ENCODE measurements around the gene EPHA8. TPM values are rescaled to one million over a fixed set of nuclear protein-coding genes. Genes with fewer than 3 reads are reported as not detected.

Gene EPHA8
- total RNA-seq, 2 experiments from 2014 or later, result not detected

GRCh38 chr1:22606161-22606560 is 42.9 kb downstream of the EPHA8 start:
- DNase-seq, result no peak
- peaks cover 71% of the 10 kb centered on the region for H3K27me3 Mint-ChIP-seq

DNA sequence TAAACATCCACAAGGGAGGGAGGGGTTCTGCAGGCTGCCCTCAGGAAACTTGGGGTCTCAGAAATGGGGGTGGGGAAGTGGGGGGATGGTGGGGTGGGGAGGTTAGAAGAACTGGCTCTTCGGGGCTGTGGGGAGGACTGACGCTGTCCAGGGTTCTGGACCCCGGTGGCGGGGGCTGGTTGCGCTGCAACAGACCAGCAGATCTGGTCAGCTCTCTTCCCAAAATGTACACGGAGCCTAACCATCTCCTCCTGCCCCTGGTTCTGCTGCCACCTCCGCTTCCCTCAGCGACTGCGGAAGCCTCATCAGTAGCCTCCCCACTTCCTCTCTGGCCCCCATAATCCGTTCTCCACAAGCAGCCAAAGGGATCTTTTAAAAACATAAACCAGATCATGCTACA is 43.9 kb downstream of the EPHA8 start:
- Mint-ChIP-seq H3K27me3 (peaks cover 75% of the 10 kb centered on the region), H3K4me1 (no peaks in the 10 kb centered on the region), H3K27ac (no peak overlapping the region), H3K36me3 (no peaks in the 10 kb centered on the region), H3K4me3 (no peak overlapping the region), H3K9me3 (no peaks in the 10 kb centered on the region)
- no peak for DNase-seq

More at GRCh38 chr1:22606161-22606560, 42.9 kb downstream of the EPHA8 start:
- Mint-ChIP-seq H3K4me3 (no peak overlapping the region), H3K4me1 (no peaks in the 10 kb centered on the region), H3K9me3 (no peaks in the 10 kb centered on the region), H3K27ac (no peak overlapping the region), H3K36me3 (no peaks in the 10 kb centered on the region)

- no peak overlapping the region for H3K4me3 Mint-ChIP-seq
- H3K36me3 Mint-ChIP-seq, result no peaks in the 10 kb centered on the region
- no peaks in the 10 kb centered on the region for H3K9me3 Mint-ChIP-seq
- no peak overlapping the region for H3K27ac Mint-ChIP-seq
- H3K27me3 Mint-ChIP-seq, result peaks cover 69% of the 10 kb centered on the region
- no peak for DNase-seq
- no peaks in the 10 kb centered on the region for H3K4me1 Mint-ChIP-seq
Observed at GRCh38 chr1:22608361-22608760, 45.1 kb downstream of the EPHA8 start.

- Mint-ChIP-seq H3K4me3 (no peak overlapping the region), H3K4me1 (no peaks in the 10 kb centered on the region), H3K27me3 (peaks cover 62% of the 10 kb centered on the region), H3K27ac (no peak overlapping the region), H3K9me3 (no peaks in the 10 kb centered on the region), H3K36me3 (no peaks in the 10 kb centered on the region)
- DNase-seq, result no peak
Observed at GRCh38 chr1:22609291-22609690, 46.0 kb downstream of the EPHA8 start.

GRCh38 chr1:22611530-22611947 is 48.2 kb downstream of the EPHA8 start:
- peaks cover 53% of the 10 kb centered on the region for H3K27me3 Mint-ChIP-seq
- no peaks in the 10 kb centered on the region for H3K4me1 Mint-ChIP-seq
- H3K4me3 Mint-ChIP-seq, result no peak overlapping the region
- no peaks in the 10 kb centered on the region for H3K9me3 Mint-ChIP-seq
- no peaks in the 10 kb centered on the region for H3K36me3 Mint-ChIP-seq
- H3K27ac Mint-ChIP-seq, result no peak overlapping the region
- DNase-seq, result peak; percentile 14

DNA sequence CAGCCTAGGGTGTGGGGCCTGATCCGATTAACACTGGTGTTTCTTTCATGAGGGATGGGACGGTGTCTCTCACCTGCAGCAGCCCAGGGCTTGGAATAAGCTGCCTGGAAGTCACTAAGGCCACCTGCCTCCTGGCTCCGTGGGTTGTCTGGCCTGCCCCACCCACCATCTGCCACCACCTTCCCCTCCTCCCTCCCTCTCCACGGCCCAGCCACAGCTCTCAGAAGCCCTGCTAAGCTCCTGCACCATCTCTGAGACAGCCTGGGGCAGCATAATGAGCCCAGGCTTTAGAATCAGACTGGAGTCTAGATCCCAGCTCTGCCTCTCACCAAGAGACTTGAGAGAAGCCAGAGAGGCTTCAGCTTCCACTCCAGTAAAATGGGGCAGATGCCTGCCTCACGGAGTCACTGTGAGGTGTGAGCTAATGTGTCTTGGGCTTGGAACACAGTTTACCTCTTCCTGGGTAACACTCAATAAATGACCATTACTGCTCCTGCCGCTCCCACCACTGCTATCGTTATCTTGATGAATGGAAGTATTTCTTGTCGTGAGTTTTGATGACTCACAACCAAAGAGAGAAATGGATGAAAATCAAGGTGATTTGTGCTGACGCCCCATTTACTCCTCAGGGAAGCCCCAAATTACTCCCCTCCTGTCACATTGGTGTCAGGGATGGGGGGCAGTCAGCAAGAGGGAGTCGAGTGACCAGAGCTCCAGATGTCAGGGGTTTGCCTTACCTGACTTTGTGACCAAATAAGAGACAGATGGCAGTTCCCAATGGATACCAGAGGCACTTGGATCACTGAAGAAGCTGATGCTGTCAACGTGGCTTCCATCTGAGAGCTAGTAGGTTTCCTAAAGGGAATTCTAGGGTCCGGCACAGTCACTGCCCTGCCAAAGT is 49.6 kb downstream of the EPHA8 start:
- Mint-ChIP-seq H3K9me3 (no peaks in the 10 kb centered on the region), H3K27ac (no peak overlapping the region), H3K4me1 (no peaks in the 10 kb centered on the region), H3K27me3 (peaks cover 56% of the 10 kb centered on the region), H3K4me3 (no peak overlapping the region), H3K36me3 (no peaks in the 10 kb centered on the region)
- no peak for DNase-seq

DNA sequence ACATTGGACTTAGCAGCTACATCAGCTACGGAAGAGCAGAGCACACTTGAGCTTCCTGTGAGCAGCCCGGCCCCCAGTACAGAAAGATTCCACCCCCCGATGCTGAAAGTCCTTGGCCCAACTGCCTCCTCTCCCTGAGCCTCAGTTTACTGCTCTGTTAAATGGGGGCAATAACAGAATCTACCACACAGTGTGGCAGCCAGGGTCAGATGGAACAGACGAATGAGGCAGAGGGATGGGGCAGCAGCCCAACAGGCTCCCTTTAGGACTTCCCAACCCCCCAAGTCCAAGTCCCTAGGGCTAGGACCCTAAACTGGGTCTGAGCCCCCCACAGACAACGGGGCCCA is 50.3 kb downstream of the EPHA8 start:
- Mint-ChIP-seq H3K9me3 (no peaks in the 10 kb centered on the region), H3K4me3 (no peak overlapping the region)

GRCh38 chr1:22613951-22614350 is 50.7 kb downstream of the EPHA8 start:
- no peak for DNase-seq
- Mint-ChIP-seq H3K27me3 (peaks cover 48% of the 10 kb centered on the region), H3K4me1 (no peaks in the 10 kb centered on the region), H3K36me3 (no peaks in the 10 kb centered on the region), H3K4me3 (no peak overlapping the region), H3K9me3 (no peaks in the 10 kb centered on the region), H3K27ac (no peak overlapping the region)

More for the DNA sequence above, 50.3 kb downstream of the EPHA8 start:
- Mint-ChIP-seq H3K27me3 (peaks cover 51% of the 10 kb centered on the region), H3K27ac (no peak overlapping the region), H3K36me3 (no peaks in the 10 kb centered on the region), H3K4me1 (no peaks in the 10 kb centered on the region)
- DNase-seq, result no peak

DNA sequence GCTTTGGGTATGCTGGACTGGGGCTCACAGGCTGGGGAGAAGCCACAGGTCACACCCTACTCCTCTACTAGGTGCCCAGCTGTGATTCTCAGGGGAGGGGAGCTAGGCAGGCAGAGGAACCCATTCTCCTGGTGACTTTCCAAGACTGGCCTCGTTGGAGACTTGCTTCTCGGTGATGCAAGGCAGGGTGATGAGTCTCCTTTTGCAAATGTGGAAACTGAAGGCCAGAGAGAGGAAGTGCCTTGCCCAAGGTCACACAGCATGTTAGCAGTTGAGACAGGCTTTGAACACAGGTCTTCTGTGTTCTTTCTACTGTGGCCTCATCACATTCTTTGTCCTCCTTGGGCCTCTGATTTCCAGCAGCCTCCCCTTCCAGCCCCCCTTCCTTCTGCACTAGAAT is 52.6 kb downstream of the EPHA8 start:
- no peak for DNase-seq
- Mint-ChIP-seq H3K9me3 (no peaks in the 10 kb centered on the region), H3K27me3 (peaks cover 45% of the 10 kb centered on the region), H3K4me1 (no peaks in the 10 kb centered on the region), H3K27ac (no peak overlapping the region), H3K4me3 (no peak overlapping the region), H3K36me3 (no peaks in the 10 kb centered on the region)

- no peaks in the 10 kb centered on the region for H3K9me3 Mint-ChIP-seq
- no peaks in the 10 kb centered on the region for H3K36me3 Mint-ChIP-seq
- H3K27me3 Mint-ChIP-seq, result peaks cover 39% of the 10 kb centered on the region
- no peak overlapping the region for H3K4me3 Mint-ChIP-seq
- H3K27ac Mint-ChIP-seq, result no peak overlapping the region
- DNase-seq, result no peak
- H3K4me1 Mint-ChIP-seq, result no peaks in the 10 kb centered on the region
Observed at GRCh38 chr1:22616571-22616970, 53.3 kb downstream of the EPHA8 start.

DNA sequence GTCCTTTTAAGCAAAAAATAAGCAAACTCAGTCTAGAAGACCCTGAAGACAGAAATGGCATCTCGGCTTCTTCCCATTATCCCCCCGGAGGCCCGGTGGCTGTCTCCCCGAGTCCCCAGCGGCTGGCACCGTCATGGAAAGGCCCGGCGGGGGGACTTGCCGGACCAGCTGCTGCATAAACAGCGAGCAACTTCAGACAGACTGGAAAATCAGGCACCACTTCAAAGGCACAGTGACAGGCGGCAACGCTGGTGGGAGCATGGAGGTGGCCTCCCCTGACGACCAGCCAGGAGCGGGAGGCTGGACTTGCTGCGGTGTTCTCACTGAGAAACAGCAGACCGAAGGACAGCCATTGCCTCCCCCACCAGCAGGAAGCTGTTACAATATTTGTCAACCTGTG is 54.8 kb downstream of the EPHA8 start:
- peaks cover 46% of the 10 kb centered on the region for H3K27me3 Mint-ChIP-seq
- no peak for DNase-seq
- no peak overlapping the region for H3K27ac Mint-ChIP-seq
- H3K4me1 Mint-ChIP-seq, result no peaks in the 10 kb centered on the region
- no peaks in the 10 kb centered on the region for H3K9me3 Mint-ChIP-seq
- no peak overlapping the region for H3K4me3 Mint-ChIP-seq
- no peaks in the 10 kb centered on the region for H3K36me3 Mint-ChIP-seq

GRCh38 chr1:22619252-22619651 is 56.0 kb downstream of the EPHA8 start:
- Mint-ChIP-seq H3K36me3 (no peaks in the 10 kb centered on the region), H3K27ac (no peak overlapping the region), H3K4me1 (no peaks in the 10 kb centered on the region), H3K9me3 (no peaks in the 10 kb centered on the region), H3K4me3 (no peak overlapping the region), H3K27me3 (peaks cover 49% of the 10 kb centered on the region)
- DNase-seq, result no peak

- H3K4me3 Mint-ChIP-seq, result no peak overlapping the region
- no peaks in the 10 kb centered on the region for H3K9me3 Mint-ChIP-seq
- no peak for DNase-seq
- H3K27me3 Mint-ChIP-seq, result peaks cover 49% of the 10 kb centered on the region
- H3K4me1 Mint-ChIP-seq, result no peaks in the 10 kb centered on the region
- no peaks in the 10 kb centered on the region for H3K36me3 Mint-ChIP-seq
- H3K27ac Mint-ChIP-seq, result no peak overlapping the region
Observed at GRCh38 chr1:22619798-22620197, 56.5 kb downstream of the EPHA8 start.

GRCh38 chr1:22621761-22622160 is 58.5 kb downstream of the EPHA8 start:
- Mint-ChIP-seq H3K36me3 (no peaks in the 10 kb centered on the region), H3K4me1 (no peaks in the 10 kb centered on the region), H3K9me3 (no peaks in the 10 kb centered on the region), H3K27ac (no peak overlapping the region), H3K27me3 (peaks cover 52% of the 10 kb centered on the region), H3K4me3 (no peak overlapping the region)
- no peak for DNase-seq

- no peak for DNase-seq
- Mint-ChIP-seq H3K4me3 (no peak overlapping the region), H3K9me3 (no peaks in the 10 kb centered on the region), H3K36me3 (no peaks in the 10 kb centered on the region), H3K4me1 (no peaks in the 10 kb centered on the region), H3K27ac (no peak overlapping the region), H3K27me3 (peaks cover 52% of the 10 kb centered on the region)
Observed at GRCh38 chr1:22625262-22625925, 62.1 kb downstream of the EPHA8 start.

All from activated naive CD8-positive, alpha-beta T cell treated with anti-CD3 and anti-CD28 coated beads for 36 hours (primary cell).